Stimulated activated naive CD8-positive, alpha-beta T cell treated with anti-CD3 and anti-CD28 coated beads, Interleukin-15, Interleukin-2, amounts not matched to agents 100 ng/mL and 50 ng/mL, for 24 hours (primary cell): Measurements from ENCODE around the gene RASSF5.

Experiments used
- H3K27ac Mint-ChIP-seq: one replicate; pipeline ENCODE4 v1.8.0; 2021; ENCODE audit warnings: mild to moderate bottlenecking, mixed read lengths
- H3K27me3 Mint-ChIP-seq: one replicate; pipeline ENCODE4 v1.8.0; 2021; ENCODE audit warnings: mixed read lengths
- H3K36me3 Mint-ChIP-seq: one replicate; pipeline ENCODE4 v1.8.0; 2021; ENCODE audit warnings: low read depth, mixed read lengths
- H3K4me1 Mint-ChIP-seq: one replicate; pipeline ENCODE4 v1.8.0; 2021; ENCODE audit warnings: low read depth, mixed read lengths
- H3K4me3 Mint-ChIP-seq: one replicate; pipeline ENCODE4 v1.8.0; 2021; ENCODE audit warnings: mild to moderate bottlenecking, mixed read lengths
- H3K9me3 Mint-ChIP-seq: one replicate; pipeline ENCODE4 v1.8.0; 2021; ENCODE audit warnings: mixed read lengths

Gene RASSF5, protein sequence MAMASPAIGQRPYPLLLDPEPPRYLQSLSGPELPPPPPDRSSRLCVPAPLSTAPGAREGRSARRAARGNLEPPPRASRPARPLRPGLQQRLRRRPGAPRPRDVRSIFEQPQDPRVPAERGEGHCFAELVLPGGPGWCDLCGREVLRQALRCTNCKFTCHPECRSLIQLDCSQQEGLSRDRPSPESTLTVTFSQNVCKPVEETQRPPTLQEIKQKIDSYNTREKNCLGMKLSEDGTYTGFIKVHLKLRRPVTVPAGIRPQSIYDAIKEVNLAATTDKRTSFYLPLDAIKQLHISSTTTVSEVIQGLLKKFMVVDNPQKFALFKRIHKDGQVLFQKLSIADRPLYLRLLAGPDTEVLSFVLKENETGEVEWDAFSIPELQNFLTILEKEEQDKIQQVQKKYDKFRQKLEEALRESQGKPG

DNA sequence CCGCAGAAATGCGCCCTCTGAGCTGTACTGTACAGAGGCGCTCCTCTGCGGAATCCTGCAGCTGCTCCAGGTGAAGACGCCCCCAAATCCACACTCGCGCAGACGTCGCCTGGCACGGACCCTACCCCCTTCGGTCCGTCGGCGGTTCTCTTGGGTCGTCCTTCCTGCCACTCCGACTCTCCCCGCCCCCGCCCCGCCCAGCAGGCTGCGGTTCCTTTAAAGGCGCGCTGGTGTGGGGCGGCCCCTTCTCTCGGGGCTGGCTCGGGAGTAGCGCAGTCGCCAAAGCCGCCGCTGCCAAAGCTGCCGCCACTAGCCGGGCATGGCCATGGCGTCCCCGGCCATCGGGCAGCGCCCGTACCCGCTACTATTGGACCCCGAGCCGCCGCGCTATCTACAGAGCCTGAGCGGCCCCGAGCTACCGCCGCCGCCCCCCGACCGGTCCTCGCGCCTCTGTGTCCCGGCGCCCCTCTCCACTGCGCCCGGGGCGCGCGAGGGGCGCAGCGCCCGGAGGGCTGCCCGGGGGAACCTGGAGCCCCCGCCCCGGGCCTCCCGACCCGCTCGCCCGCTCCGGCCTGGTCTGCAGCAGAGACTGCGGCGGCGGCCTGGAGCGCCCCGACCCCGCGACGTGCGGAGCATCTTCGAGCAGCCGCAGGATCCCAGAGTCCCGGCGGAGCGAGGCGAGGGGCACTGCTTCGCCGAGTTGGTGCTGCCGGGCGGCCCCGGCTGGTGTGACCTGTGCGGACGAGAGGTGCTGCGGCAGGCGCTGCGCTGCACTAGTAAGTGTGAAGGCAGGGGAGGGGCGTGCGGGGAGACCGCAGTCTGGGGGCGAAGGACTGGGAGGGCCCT lies at the start of gene RASSF5:
RASSF5 (plus strand) TSS at position 248 of the 846 bp plus-strand sequence; CDS start at position 320, 72 bp downstream.
- Mint-ChIP-seq H3K27me3 (peaks cover 36% of the 10 kb centered on the region), H3K4me3 (peak within 1 kb of the TSS; percentile 71), H3K4me1 (peaks cover 57% of the 10 kb centered on the region), H3K9me3 (no peaks in the 10 kb centered on the region), H3K27ac (no peak within 1 kb of the TSS), H3K36me3 (no peaks in the 10 kb centered on the region)

DNA sequence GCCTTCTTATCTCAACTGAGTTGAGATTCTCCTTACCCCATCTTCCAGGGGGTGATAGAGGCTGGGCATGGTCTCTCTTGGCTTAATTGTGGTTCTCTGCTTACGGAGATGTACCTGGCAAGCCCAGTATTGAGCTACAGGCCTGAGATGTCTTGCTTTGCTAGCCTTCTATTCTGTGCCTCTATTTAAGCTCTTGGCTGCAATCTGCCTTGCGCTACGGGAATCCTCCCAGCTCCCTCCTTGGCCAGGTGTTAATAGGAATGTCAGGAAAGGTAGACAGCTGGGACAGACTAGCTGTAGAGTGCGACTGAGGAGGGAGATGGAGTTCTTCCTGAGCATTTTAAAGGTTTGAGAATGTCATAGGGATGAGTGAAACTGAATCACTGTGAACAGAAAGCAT lies 47.6 kb upstream of the RASSF5 start:
- Mint-ChIP-seq H3K36me3 (peaks cover 18% of the 10 kb centered on the region), H3K4me3 (no peak overlapping the region), H3K27ac (peak overlapping the region; percentile 37), H3K9me3 (no peaks in the 10 kb centered on the region), H3K27me3 (no peaks in the 10 kb centered on the region), H3K4me1 (peaks cover 22% of the 10 kb centered on the region)

DNA sequence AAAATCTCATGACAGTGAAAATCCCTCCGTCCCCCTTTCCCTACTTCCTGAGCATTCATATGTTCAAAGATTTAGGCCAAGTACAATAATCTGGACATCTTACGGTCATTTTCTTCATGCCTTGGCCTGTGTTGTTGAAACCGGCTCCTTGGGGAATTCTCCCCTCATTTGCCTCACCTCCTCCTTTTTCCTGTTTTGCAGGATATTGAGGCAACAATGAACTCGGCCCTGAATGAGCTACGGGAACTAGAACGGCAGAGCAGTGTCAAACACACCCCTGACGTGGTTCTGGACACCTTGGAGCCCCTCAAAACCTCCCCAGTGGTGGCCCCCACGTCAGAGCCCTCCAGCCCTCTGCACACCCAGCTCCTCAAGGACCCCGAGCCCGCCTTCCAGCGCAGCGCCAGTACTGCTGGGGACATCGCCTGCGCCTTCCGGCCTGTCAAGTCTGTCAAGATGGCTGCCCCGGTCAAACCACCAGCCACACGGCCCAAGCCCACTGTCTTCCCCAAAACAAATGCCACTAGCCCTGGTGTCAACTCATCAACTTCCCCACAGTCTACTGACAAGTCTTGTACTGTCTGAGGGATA lies 46.4 kb upstream of the RASSF5 start:
- Mint-ChIP-seq H3K4me1 (peaks cover 34% of the 10 kb centered on the region), H3K27ac (no peak overlapping the region), H3K27me3 (no peaks in the 10 kb centered on the region), H3K36me3 (peaks cover 10% of the 10 kb centered on the region), H3K4me3 (no peak overlapping the region), H3K9me3 (no peaks in the 10 kb centered on the region)

DNA sequence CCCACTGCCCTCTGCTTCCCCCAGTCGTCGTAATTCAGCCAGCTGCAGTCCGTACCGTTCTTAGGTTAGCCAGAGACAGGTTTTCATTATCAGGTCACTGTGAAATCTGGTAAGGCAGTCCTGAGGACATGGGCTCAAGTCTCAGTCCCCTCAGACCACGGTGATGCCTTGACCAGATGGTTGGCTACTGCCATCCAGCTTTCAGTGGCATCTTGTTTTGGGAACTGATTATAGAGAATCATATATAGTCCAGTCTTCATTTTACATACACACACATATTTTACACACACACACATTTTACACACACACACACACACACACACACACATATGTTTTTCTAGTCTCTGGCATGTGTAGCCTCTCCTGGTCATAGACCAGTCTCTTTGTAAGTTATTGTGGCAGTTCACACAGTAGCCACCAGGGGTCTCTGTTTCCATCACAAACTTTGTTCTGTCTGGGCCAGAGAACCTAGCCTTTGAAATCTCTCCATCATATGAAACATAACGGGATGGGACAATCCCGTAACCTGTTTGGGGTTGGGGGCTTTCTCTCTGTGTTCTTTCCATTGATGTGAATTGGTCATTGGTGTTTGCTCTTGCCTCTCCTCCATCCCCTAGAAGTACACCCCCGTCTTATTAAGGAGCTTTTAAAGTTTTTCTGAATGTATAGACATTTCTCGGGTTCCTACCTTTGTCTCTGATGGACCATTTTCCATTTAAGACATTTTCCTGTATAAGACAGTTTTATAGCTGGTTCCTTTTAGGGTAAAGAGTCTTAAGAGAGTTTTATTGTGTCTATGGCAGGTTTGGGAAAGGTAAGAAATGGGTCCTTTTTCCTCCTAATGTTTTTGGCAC lies 45.5 kb upstream of the RASSF5 start:
- H3K36me3 Mint-ChIP-seq: peaks cover 10% of the 10 kb centered on the region
- H3K27me3 Mint-ChIP-seq: no peaks in the 10 kb centered on the region
- H3K27ac Mint-ChIP-seq: no peak overlapping the region
- peaks cover 43% of the 10 kb centered on the region for H3K4me1 Mint-ChIP-seq
- H3K9me3 Mint-ChIP-seq: no peaks in the 10 kb centered on the region
- no peak overlapping the region for H3K4me3 Mint-ChIP-seq

DNA sequence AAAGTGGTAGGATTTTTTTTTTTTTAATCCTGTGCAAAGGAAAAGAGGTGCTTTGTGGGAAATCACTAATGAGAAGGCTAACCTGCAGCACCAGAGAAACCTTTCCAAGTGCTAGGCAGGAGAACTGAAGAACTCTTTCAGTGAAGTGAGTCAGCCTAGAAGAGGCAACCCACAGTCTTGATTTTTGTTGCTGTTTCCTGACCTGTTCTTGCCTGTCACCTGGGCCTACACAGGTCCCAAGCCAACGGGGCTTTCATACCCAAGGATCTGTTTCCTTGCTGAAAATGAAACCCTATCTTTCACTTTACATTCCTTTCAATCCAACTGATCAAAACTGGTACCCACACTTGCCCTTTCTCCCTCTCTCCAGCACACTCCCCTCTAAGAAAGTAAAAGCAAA lies 44.2 kb upstream of the RASSF5 start:
- Mint-ChIP-seq H3K4me3 (no peak overlapping the region), H3K4me1 (peaks cover 56% of the 10 kb centered on the region), H3K9me3 (no peaks in the 10 kb centered on the region), H3K27ac (peak overlapping the region; percentile 81), H3K36me3 (peaks cover 10% of the 10 kb centered on the region), H3K27me3 (no peaks in the 10 kb centered on the region)

DNA sequence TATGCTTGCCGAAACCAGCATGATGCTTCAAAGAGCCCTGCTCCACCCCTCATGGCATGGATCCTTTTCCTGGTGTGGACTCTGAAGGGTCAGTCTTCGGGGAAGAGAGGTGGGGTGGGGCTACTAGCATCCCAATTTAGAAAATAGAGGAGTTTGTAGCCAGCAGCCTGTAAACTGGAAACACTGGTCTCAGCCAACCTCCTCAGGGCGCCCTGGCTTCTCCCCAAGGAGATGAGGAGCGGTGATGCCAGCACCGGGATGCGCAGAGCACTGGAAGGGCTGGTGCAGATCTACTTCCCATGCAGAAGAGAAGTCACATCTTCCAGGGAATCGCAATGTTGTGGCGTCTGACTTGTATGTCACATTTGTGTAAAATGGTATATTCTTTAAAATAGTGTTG lies 43.4 kb upstream of the RASSF5 start:
- H3K27ac Mint-ChIP-seq: peak overlapping the region; percentile 81
- no peak overlapping the region for H3K4me3 Mint-ChIP-seq
- no peaks in the 10 kb centered on the region for H3K9me3 Mint-ChIP-seq
- H3K36me3 Mint-ChIP-seq: peaks cover 10% of the 10 kb centered on the region
- peaks cover 64% of the 10 kb centered on the region for H3K4me1 Mint-ChIP-seq
- no peaks in the 10 kb centered on the region for H3K27me3 Mint-ChIP-seq

DNA sequence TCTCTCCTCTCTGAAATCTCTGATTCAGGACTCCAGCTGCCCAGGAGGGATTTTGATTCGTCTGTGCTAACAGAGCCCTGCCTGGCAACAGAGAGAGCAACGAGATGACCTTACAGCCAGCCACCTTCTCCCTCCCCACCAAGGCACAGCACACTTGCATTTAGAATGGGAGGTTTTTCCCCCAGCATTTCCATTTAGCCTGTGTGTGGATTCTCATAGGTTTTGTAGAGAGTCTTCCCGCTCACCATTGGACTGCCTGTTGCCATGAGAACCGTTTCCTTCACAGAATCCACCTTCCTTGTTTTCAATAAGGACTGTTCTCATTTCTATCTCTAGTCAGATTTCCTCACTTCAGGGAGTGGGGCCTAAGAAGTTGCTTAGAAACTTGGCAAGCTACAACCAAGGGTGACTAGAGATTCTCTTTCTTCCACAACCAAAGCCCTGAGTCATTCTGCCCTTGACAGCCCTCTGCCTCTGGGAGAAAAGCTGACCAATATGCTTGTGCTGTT lies 42.8 kb upstream of the RASSF5 start:
- peaks cover 70% of the 10 kb centered on the region for H3K4me1 Mint-ChIP-seq
- no peaks in the 10 kb centered on the region for H3K9me3 Mint-ChIP-seq
- no peak overlapping the region for H3K4me3 Mint-ChIP-seq

DNA sequence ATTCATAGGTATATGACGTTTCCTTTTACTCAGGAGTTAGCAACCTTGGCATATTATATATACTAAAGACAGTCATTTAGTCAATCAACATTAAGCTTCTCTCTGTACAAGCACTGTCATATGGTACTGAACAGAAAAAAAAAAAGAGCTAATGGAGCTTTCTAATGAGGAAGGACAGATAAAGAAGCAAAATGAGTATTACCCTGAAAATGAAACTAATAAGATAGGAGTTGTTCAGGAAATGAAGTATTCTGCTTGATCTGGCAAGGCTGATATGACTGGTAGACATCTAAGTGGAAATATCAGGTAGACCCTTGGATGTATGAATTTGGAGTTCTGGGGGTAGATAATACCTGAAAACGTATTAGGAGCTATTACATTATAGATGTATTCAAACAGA lies 41.4 kb upstream of the RASSF5 start:
- Mint-ChIP-seq H3K4me3 (no peak overlapping the region), H3K36me3 (peaks cover 10% of the 10 kb centered on the region), H3K27me3 (no peaks in the 10 kb centered on the region), H3K4me1 (peaks cover 79% of the 10 kb centered on the region), H3K27ac (peak overlapping the region; percentile 46), H3K9me3 (no peaks in the 10 kb centered on the region)

More for the DNA sequence above, 42.8 kb upstream of the RASSF5 start:
- Mint-ChIP-seq H3K27me3 (no peaks in the 10 kb centered on the region), H3K27ac (peak overlapping the region; percentile 42), H3K36me3 (peaks cover 10% of the 10 kb centered on the region)

DNA sequence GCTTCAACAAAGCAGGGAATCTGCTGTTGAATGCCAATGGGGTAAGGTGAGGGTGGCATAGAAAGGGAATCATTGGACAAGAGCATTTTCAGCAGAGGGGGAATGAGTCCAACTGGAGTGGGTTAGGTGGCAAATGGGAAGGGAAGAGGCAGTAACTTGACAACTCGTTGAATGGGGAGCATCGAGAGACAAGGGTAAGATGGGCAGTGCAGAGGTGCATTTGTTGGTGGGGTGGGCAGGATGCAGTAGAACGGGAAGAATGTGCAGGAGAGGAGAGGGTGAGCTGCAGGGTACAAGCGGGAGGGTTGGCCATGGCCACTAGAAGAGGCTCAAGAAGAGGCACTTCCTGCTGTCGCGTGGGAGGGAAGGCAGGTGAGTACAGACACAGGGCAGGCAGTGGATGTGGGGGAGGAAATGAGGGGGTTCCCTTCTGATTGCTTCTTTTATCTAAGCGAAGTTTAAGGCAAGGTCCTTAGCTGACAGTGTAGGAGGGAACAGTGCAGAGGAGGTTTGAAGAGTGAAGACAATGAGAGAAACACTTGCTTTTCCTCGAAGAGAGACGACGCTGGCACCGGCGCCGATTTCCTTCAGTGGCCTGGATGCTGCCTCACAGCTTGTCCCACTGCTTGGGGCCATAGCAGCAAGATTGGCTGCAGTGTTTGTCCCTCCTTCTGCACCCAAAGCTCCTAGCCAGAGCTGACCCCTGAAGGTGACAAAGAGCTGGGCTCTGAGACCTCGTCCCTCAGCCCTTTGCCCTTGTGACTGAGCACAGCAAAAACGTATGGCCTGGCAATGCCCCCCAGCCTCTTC lies 40.3 kb upstream of the RASSF5 start:
- H3K4me1 Mint-ChIP-seq: peaks cover 90% of the 10 kb centered on the region
- no peaks in the 10 kb centered on the region for H3K9me3 Mint-ChIP-seq
- H3K36me3 Mint-ChIP-seq: peaks cover 4% of the 10 kb centered on the region
- H3K4me3 Mint-ChIP-seq: peak overlapping the region; percentile 25
- H3K27me3 Mint-ChIP-seq: no peaks in the 10 kb centered on the region
- H3K27ac Mint-ChIP-seq: peak overlapping the region; percentile 70

DNA sequence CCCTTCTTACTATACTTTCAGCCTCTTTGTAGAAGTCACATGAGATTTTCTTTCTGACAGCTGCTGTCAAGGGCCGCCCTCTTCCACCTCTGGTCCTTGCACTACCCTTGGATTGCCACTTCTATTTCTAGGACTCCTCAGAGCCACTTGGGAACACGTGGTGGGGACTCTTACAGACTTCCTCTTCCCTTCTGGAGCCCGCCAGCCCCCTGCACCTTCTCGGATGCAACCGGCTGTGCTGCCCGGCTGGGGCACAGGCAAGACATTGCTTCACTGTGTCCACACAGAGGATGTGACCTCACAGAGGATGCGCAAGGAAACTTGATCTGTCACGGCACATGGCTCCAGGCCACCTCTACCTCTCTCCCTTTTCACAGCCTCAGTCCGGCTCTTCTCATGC lies 39.4 kb upstream of the RASSF5 start:
- H3K4me1 Mint-ChIP-seq: peaks cover 94% of the 10 kb centered on the region
- peaks cover 4% of the 10 kb centered on the region for H3K36me3 Mint-ChIP-seq
- H3K9me3 Mint-ChIP-seq: no peaks in the 10 kb centered on the region
- H3K27me3 Mint-ChIP-seq: no peaks in the 10 kb centered on the region
- peak overlapping the region; percentile 77 for H3K27ac Mint-ChIP-seq
- peak overlapping the region; percentile 25 for H3K4me3 Mint-ChIP-seq

DNA sequence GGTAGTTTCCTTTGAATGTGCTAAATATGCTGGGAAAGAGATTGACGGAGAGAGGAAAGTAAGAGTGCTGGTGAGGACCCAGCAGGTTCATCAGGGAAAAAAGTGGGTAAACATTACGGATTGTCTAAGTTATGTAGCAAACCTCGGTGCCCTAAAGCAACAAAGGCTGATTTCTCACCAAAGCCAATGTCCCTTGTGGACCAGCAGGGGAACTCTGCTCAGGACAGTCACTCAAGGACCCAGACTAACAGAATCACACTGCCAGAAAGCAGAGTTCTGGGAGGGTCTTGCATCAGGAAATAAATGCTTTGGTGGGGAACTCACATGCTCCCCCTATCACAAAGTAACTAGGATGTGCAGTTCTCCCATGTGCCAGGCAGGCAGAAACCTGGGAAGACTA lies 38.8 kb upstream of the RASSF5 start:
- no peak overlapping the region for H3K4me3 Mint-ChIP-seq
- peaks cover 94% of the 10 kb centered on the region for H3K4me1 Mint-ChIP-seq
- H3K27ac Mint-ChIP-seq: peak overlapping the region; percentile 77
- H3K27me3 Mint-ChIP-seq: no peaks in the 10 kb centered on the region
- peaks cover 7% of the 10 kb centered on the region for H3K36me3 Mint-ChIP-seq
- no peaks in the 10 kb centered on the region for H3K9me3 Mint-ChIP-seq

DNA sequence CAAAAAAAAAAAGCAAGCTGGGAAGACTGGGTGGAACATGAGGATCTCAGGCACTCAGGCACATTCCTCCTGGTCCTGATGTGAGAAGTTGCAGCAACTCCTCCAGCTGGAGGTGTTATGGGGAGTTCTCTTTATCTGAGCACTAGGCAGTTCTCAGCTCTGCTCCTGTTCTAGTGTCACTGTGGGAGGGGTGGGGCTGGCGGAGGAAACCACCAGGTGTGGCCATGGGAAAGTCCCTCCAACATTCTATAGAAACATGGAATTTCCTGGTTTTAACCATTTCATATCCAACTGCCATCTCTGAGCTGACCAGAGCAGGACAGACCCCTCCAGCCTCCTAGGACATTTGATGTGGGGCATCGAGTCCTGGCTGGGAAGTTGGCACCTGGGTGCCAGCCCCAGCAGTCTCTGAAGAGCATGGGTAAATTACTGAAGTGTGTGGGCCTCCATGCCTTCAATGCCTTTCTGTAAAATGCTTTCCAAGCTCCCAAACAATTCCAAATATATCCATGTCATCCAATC lies 37.9 kb upstream of the RASSF5 start:
- H3K4me3 Mint-ChIP-seq: peak overlapping the region; percentile 88
- H3K4me1 Mint-ChIP-seq: peaks cover 91% of the 10 kb centered on the region
- H3K36me3 Mint-ChIP-seq: peaks cover 13% of the 10 kb centered on the region

DNA sequence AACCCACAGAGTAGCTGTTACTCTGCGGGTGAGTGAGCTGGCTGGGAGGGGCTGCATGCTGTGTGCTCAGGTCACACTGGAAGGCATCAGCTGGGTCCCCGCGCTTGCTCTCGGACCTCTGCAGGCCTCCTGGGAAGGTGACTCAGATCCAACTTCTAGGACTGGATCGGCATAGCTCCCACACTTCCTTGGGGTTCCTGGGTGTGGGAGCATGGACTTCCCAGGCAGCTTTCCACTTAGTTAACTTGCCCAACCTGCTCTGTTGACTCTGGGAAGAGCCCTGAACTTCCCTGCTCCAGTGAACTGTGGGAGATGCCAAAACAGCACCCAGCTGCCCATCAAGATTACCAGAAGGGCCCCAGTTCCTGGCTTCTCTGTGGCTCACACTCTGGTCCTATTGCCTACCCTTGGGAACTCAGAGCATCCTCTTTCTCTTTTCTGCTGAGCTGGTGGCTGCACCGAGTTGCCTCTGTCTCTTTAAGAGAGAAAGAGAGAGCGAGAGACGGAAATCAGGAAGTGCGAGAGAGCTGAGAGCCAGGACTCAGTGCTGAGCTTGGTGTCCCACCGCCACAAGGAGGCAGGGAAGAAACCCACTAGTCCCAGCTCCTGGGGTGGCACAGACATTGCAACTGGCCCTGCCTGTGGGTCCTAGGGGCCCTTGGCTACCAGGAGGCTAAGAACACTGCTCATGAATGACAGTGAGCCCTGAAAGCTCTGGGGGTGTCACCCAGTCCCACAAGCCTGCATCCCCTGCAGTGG lies 37.2 kb upstream of the RASSF5 start, which contains the start of gene IKBKE:
IKBKE (plus strand) TSS at position 544 of the 759 bp plus-strand sequence. CDS start 2,752 bp downstream, outside the sequence.
- no peaks in the 10 kb centered on the region for H3K9me3 Mint-ChIP-seq
- peaks cover 91% of the 10 kb centered on the region for H3K4me1 Mint-ChIP-seq
- H3K27me3 Mint-ChIP-seq: no peaks in the 10 kb centered on the region
- H3K4me3 Mint-ChIP-seq: peak within 1 kb of the TSS; percentile 88
- peak within 1 kb of the TSS; percentile 95 for H3K27ac Mint-ChIP-seq
- peaks cover 17% of the 10 kb centered on the region for H3K36me3 Mint-ChIP-seq

More for the DNA sequence above, 37.9 kb upstream of the RASSF5 start:
- peak overlapping the region; percentile 95 for H3K27ac Mint-ChIP-seq
- H3K27me3 Mint-ChIP-seq: no peaks in the 10 kb centered on the region
- H3K9me3 Mint-ChIP-seq: no peaks in the 10 kb centered on the region
